HEK293T (cell line): Measurements from ENCODE around the gene COL28A1.

Source experiments
- CTCF ChIA-PET: fragments of 350-600 bp; formaldehyde crosslinking; extraction: SDS; loops from one replicate; lab custom pipeline; 2021; ENCODE audit warnings: antibody characterized with exemption, inconsistent platforms; lab: Yijun Ruan, JAX
- POLR2A ChIA-PET: fragments of 350-600 bp; formaldehyde crosslinking; extraction: SDS; loops from one replicate; lab custom pipeline; 2020; ENCODE audit warnings: antibody characterized with exemption, inconsistent platforms; lab: Yijun Ruan, JAX
- DNase-seq: peaks from one replicate; pipeline ENCODE4 v3.0.0; 2012; ENCODE audit warnings: mixed read lengths; ENCODE audit errors: extremely low spot score
- ARNT ChIP-seq: fragments of 450-650 bp; IDR thresholded peaks from 2 replicates; pipeline ENCODE4 v1.6.1; 2017; ENCODE audit warnings: mild to moderate bottlenecking
- BHLHE40 ChIP-seq: fragments of 450-650 bp; IDR thresholded peaks from 2 replicates; pipeline ENCODE4 v1.6.1; 2016; ENCODE audit warnings: mild to moderate bottlenecking, moderate library complexity, borderline replicate concordance
- CTBP1 ChIP-seq: fragments of 450-650 bp; IDR thresholded peaks from 2 replicates; pipeline ENCODE4 v1.6.1; 2016; ENCODE audit warnings: borderline replicate concordance
- ELF4 ChIP-seq: fragments of 450-650 bp; IDR thresholded peaks from 2 replicates; pipeline ENCODE4 v1.6.1; 2017; ENCODE audit warnings: antibody characterized with exemption
- FOXA1 ChIP-seq: fragments of 450-650 bp; IDR thresholded peaks from 2 replicates; pipeline ENCODE4 v1.6.1; 2016; ENCODE audit warnings: mild to moderate bottlenecking
- FOXK2 ChIP-seq: fragments of 450-650 bp; IDR thresholded peaks from 2 replicates; pipeline ENCODE4 v1.6.1; 2016; ENCODE audit warnings: mild to moderate bottlenecking
- FOXM1 ChIP-seq: fragments of 450-650 bp; IDR thresholded peaks from 2 replicates; pipeline ENCODE4 v1.6.1; 2017; ENCODE audit warnings: mild to moderate bottlenecking, borderline replicate concordance
- HDGF ChIP-seq: fragments of 450-650 bp; IDR thresholded peaks from 2 replicates; pipeline ENCODE4 v1.6.1; 2017; ENCODE audit warnings: antibody characterized with exemption, borderline replicate concordance
- L3MBTL2 ChIP-seq: fragments of 450-650 bp; conservative IDR thresholded peaks from 2 replicates; pipeline ENCODE4 v1.6.1; 2016; ENCODE audit warnings: mild to moderate bottlenecking
- LEF1 ChIP-seq: fragments of 450-650 bp; IDR thresholded peaks from 2 replicates; pipeline ENCODE4 v1.6.1; 2017; ENCODE audit warnings: mild to moderate bottlenecking, borderline replicate concordance
- NFRKB ChIP-seq: fragments of 450-650 bp; IDR thresholded peaks from 2 replicates; pipeline ENCODE4 v1.6.1; 2016; ENCODE audit warnings: mild to moderate bottlenecking, moderate library complexity
- PKNOX1 ChIP-seq: fragments of 450-650 bp; IDR thresholded peaks from 2 replicates; pipeline ENCODE4 v1.6.1; 2016
- SP1 ChIP-seq: fragments of 450-650 bp; IDR thresholded peaks from 2 replicates; pipeline ENCODE4 v1.6.1; 2017
- SUZ12 ChIP-seq: fragments of 450-650 bp; IDR thresholded peaks from 2 replicates; pipeline ENCODE4 v1.6.1; 2016; ENCODE audit warnings: mild to moderate bottlenecking
- TARDBP ChIP-seq: fragments of 450-650 bp; IDR thresholded peaks from 2 replicates; pipeline ENCODE4 v1.6.1; 2016
- ZNF384 ChIP-seq: fragments of 450-650 bp; IDR thresholded peaks from 2 replicates; pipeline ENCODE4 v1.6.1; 2016

COL28A1 gene

GRCh38 chr7:7417414-7417813 lies 118.3 kb downstream of the COL28A1 start:
- TF ChIP-seq SP1 (no peak), HDGF (no peak), BHLHE40 (no peak), CTBP1 (no peak), LEF1 (no peak), PKNOX1 (no peak), ZNF384 (no peak), TARDBP (no peak), ELF4 (no peak), FOXA1 (no peak), L3MBTL2 (no peak), SUZ12 (no peak), ARNT (no peak)
- POLR2A ChIA-PET = no interaction called here
- no peak for DNase-seq
- CTCF ChIA-PET = no interaction called here

- CTCF ChIA-PET = interaction anchor here (0.7 to 1.0 kb wide), 2 partner anchors 163 to 313 kb away, joined by 3 read pairs; no protein-coding TSS in a partner anchor
- no peak for DNase-seq
- no peak for TF ChIP-seq NFRKB
- TF ChIP-seq ARNT = no peak
- no peak for TF ChIP-seq FOXM1
- no peak for TF ChIP-seq FOXK2
- TF ChIP-seq SUZ12 = no peak
- no peak for TF ChIP-seq ZNF384
- no peak for TF ChIP-seq TARDBP
- POLR2A ChIA-PET = no interaction called here
Measured at GRCh38 chr7:7416031-7416858, 119.4 kb downstream of the COL28A1 start.

DNA sequence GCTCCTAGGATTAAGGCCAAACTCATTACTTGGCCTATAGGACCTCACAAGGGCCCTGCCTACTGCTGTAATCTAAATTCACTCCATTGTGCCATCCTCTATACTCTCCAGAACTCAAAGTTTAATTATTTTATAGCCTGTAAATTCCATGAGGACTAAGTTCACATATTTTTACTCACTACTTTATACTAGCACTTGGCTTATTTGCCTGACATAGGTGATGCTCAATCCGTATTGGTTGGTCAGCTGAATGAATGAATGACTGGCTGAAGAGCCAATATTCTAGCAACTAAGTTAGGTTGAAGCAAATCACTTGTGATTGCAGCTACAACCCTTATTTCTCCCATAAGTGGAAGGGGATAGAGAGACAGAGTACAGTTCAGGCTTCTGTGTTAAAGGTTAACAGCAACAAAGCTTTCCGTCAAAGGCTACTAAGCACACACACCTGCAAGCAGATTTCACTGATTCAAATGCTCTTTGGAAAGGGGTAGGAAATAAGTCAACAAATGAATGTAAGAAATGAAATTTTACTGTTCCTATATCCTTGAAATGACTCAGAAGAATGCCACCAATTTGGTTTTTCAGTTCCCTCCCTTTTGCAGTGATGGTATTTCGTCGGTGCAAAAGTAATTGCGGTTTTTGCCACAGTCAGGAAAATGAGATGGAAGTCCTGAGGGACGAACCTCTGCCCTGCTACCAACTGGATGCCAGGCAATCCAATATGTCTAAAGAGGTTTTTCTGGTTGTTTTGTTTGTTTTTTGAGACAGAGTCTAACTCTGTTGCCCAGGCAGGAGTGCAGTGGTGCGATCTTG lies 120.7 kb downstream of the COL28A1 start:
- no peak for DNase-seq
- TF ChIP-seq CTBP1 (no peak), BHLHE40 (no peak), ARNT (no peak), NFRKB (no peak), FOXK2 (no peak), LEF1 (no peak), PKNOX1 (no peak), SP1 (no peak), FOXA1 (no peak), TARDBP (no peak)
- ChIA-PET POLR2A (no interaction called here), CTCF (no interaction called here)

GRCh38 chr7:7408001-7408770 lies 127.5 kb downstream of the COL28A1 start:
- ChIA-PET CTCF (no interaction called here), POLR2A (no interaction called here)
- TF ChIP-seq LEF1 = no peak
- no peak for TF ChIP-seq FOXM1
- TF ChIP-seq TARDBP = no peak
- no peak for TF ChIP-seq PKNOX1
- TF ChIP-seq ELF4 = no peak
- no peak for DNase-seq

DNA sequence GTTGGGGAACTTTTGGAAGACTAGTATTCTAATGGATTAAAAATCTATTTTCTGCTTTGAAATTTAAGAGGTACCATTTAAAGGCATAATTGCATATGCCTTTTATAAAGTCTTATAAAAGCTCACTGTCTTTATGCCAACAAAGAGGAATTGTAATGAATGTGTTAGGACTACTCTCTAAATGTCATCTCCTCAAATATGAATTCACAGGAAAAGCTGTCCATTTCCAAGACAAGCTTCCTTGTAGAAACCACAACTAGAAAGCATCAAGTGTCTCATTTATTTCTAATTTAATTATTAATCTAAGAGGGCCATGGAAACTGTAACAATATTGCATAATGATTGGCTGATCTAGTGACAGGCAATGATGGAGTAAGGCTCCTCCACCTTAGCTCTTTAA lies 130.2 kb downstream of the COL28A1 start:
- no peak for DNase-seq
- POLR2A ChIA-PET = no interaction called here
- TF ChIP-seq CTBP1 (no peak), ZNF384 (no peak), TARDBP (no peak), FOXK2 (no peak)
- CTCF ChIA-PET = no interaction called here

DNA sequence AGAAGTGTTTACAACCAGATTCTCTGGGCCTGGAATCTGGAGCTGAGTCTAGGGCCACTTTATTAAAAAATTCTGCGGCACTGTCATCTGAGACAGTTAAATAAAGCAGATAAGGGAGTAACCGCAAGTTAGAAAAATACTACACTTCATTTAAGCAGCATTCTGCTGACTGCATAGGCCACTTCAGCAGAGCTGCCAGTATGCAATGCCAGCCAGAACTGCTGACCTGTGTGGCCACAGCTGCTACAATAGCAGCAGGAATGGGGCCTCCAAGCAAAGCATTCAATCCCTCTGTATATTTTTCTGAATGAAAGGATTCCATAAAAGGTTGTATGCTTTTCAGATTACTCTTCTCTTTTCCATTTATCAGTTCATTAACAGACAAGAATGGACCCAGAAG lies 136.0 kb downstream of the COL28A1 start:
- no peak for TF ChIP-seq L3MBTL2
- TF ChIP-seq ELF4 = no peak
- no peak for TF ChIP-seq TARDBP
- no peak for TF ChIP-seq PKNOX1
- TF ChIP-seq CTBP1 = no peak
- TF ChIP-seq ZNF384 = no peak
- no peak for TF ChIP-seq FOXM1
- TF ChIP-seq ARNT = no peak
- no peak for TF ChIP-seq BHLHE40
- TF ChIP-seq LEF1 = no peak
- TF ChIP-seq FOXA1 = no peak
- TF ChIP-seq SP1 = no peak
- no peak for TF ChIP-seq HDGF
- no peak for TF ChIP-seq FOXK2
- no peak for TF ChIP-seq NFRKB
- TF ChIP-seq SUZ12 = no peak
- POLR2A ChIA-PET = no interaction called here
- DNase-seq = no peak
- CTCF ChIA-PET = no interaction called here
